IMR-90 (cell line): ENCODE measurements around the gene RHOBTB3. TPM values are rescaled to one million over a fixed set of nuclear protein-coding genes. Genes with fewer than 3 reads are reported as not detected.

Source experiments
- ATAC-seq: fragments of 200-7000 bp; cut with Tn5 transposase; 2 replicates; pipeline ENCODE4 v1.9.1; 2020; ENCODE audit warnings: low read depth, mild to moderate bottlenecking, moderate library complexity
- BruUV-seq: library from RNA; stranded (reverse); fragments of 400-500 nt; replicated peaks from 2 replicates; lab custom pipeline; 2021; lab: Mats Ljungman, UMichigan
- CTCF ChIA-PET: fragments of 300-600 bp; formaldehyde crosslinking; extraction: SDS; loops from one replicate; lab custom pipeline; 2021; ENCODE audit warnings: antibody characterized with exemption; lab: Yijun Ruan, JAX
- POLR2A ChIA-PET: fragments of 300-600 bp; sonication (Branson Sonifier 250); formaldehyde crosslinking; loops from one replicate; lab custom pipeline; 2022; ENCODE audit warnings: antibody characterized with exemption; ENCODE audit not compliant: unreplicated experiment; lab: Charles Lee
- DNase-seq: peaks from one replicate; pipeline ENCODE4 v3.0.0; 2013
- H2AFZ ChIP-seq: replicated peaks from 2 replicates; pipeline ENCODE3; 2013; ENCODE audit warnings: low read length, mild to moderate bottlenecking; ENCODE audit not compliant: poor library complexity
- H2AK5ac ChIP-seq: 2 replicates; pipeline ENCODE4 v1.6.1; 2013; ENCODE audit warnings: low read depth, low read length, inconsistent platforms
- H2AK9ac ChIP-seq: replicated peaks from 2 replicates; pipeline ENCODE3; 2013; ENCODE audit warnings: mild to moderate bottlenecking, low read depth, low read length, moderate library complexity; ENCODE audit not compliant: poor library complexity
- H2BK120ac ChIP-seq: 2 replicates; pipeline ENCODE4 v1.6.1; 2013; ENCODE audit warnings: low read depth, low read length, inconsistent platforms
- H2BK15ac ChIP-seq: 3 replicates; pipeline ENCODE4 v1.6.1; 2013; ENCODE audit warnings: low read depth, low read length, inconsistent platforms
- H2BK20ac ChIP-seq: 2 replicates; pipeline ENCODE4 v1.6.1; 2013; ENCODE audit warnings: low read depth, mild to moderate bottlenecking, inconsistent platforms, low read length, moderate library complexity
- H2BK5ac ChIP-seq: 2 replicates; pipeline ENCODE4 v1.6.1; 2013; ENCODE audit warnings: mild to moderate bottlenecking, low read depth, low read length, inconsistent platforms; ENCODE audit not compliant: poor library complexity, severe bottlenecking
- H3K14ac ChIP-seq: replicated peaks from 2 replicates; pipeline ENCODE4 v1.6.1; 2013; ENCODE audit warnings: low read depth, low read length, inconsistent platforms
- H3K18ac ChIP-seq: 2 replicates; pipeline ENCODE4 v1.6.1; 2013; ENCODE audit warnings: low read depth, low read length, control low read depth
- H3K23ac ChIP-seq: 2 replicates; pipeline ENCODE4 v1.6.1; 2013; ENCODE audit warnings: low read depth, low read length, inconsistent platforms
- H3K27ac ChIP-seq: 2 replicates; pipeline ENCODE4 v1.5.1; 2013; ENCODE audit warnings: mild to moderate bottlenecking, control low read depth, low read length; ENCODE audit not compliant: insufficient read depth
- H3K27me3 ChIP-seq: 2 replicates; pipeline ENCODE4 v1.6.1; 2013; ENCODE audit warnings: low read length; ENCODE audit not compliant: control insufficient read depth, insufficient read depth
- H3K36me3 ChIP-seq: 2 replicates; pipeline ENCODE4 v1.6.1; 2013; ENCODE audit warnings: low read length, mixed read lengths; ENCODE audit not compliant: control insufficient read depth, insufficient read depth
- H3K4ac ChIP-seq: 2 replicates; pipeline ENCODE4 v1.6.1; 2013; ENCODE audit warnings: low read depth, low read length, inconsistent platforms
- H3K4me1 ChIP-seq: 2 replicates; pipeline ENCODE4 v1.6.1; 2013; ENCODE audit warnings: low read length, mixed read lengths; ENCODE audit not compliant: control insufficient read depth, insufficient read depth
- H3K4me2 ChIP-seq: 2 replicates; pipeline ENCODE4 v1.6.1; 2013; ENCODE audit warnings: low read depth, mild to moderate bottlenecking, control low read depth, low read length, moderate library complexity
- H3K4me3 ChIP-seq: 2 replicates; pipeline ENCODE4 v1.5.1; 2013; ENCODE audit warnings: low read depth, mild to moderate bottlenecking, control low read depth, low read length, moderate library complexity; ENCODE audit not compliant: insufficient read depth
- H3K56ac ChIP-seq: 2 replicates; pipeline ENCODE4 v1.6.1; 2013; ENCODE audit warnings: low read length, inconsistent platforms; ENCODE audit not compliant: insufficient read depth; ENCODE audit errors: extremely low read depth
- H3K79me1 ChIP-seq, 2 experiments: 2 replicates each; pipeline ENCODE4 v1.6.1; 2013; ENCODE audit warnings: low read length in 2 of 2, inconsistent platforms in 1 of 2, low read depth in 1 of 2
- H3K9ac ChIP-seq: 2 replicates; pipeline ENCODE4 v1.6.1; 2013; ENCODE audit warnings: low read depth, low read length, control low read depth
- H3K9me1 ChIP-seq: 2 replicates; pipeline ENCODE4 v1.6.1; 2013; ENCODE audit warnings: low read length, inconsistent platforms; ENCODE audit not compliant: insufficient read depth
- H3K9me3 ChIP-seq: 2 replicates; pipeline ENCODE4 v1.6.1; 2013; ENCODE audit warnings: low read length; ENCODE audit not compliant: control insufficient read depth, insufficient read depth
- H4K20me1 ChIP-seq: 2 replicates; pipeline ENCODE4 v1.6.1; 2013; ENCODE audit warnings: low read length, inconsistent platforms; ENCODE audit not compliant: insufficient read depth
- H4K5ac ChIP-seq: 2 replicates; pipeline ENCODE4 v1.6.1; 2013; ENCODE audit warnings: mild to moderate bottlenecking, low read depth, low read length, control low read depth
- H4K8ac ChIP-seq, 2 experiments: 2 replicates each; pipeline ENCODE4 v1.6.1; 2013; ENCODE audit warnings: low read depth in 2 of 2, low read length in 2 of 2, control low read depth in 1 of 2, inconsistent platforms in 1 of 2
- H4K91ac ChIP-seq: 2 replicates; pipeline ENCODE4 v1.6.1; 2013; ENCODE audit warnings: low read depth, low read length, inconsistent platforms; ENCODE audit not compliant: insufficient read depth
- BHLHE40 ChIP-seq: fragments of 150-350 bp; IDR thresholded peaks from 2 replicates; pipeline ENCODE4 v1.6.1; 2016; ENCODE audit warnings: mild to moderate bottlenecking, low read depth, low read length
- CEBPB ChIP-seq: IDR thresholded peaks from 2 replicates; pipeline ENCODE4 v1.6.1; 2012; ENCODE audit warnings: low read depth, low read length, improper control_type of control experiment
- CHD1 ChIP-seq: IDR thresholded peaks from 2 replicates; pipeline ENCODE4 v1.6.1; 2012; ENCODE audit warnings: low read depth, low read length, improper control_type of control experiment
- CTCF ChIP-seq: conservative IDR thresholded peaks from 2 replicates; pipeline ENCODE4 v1.5.1; 2012; ENCODE audit warnings: mild to moderate bottlenecking, low read depth, low read length, improper control_type of control experiment
- ELK1 ChIP-seq: fragments of 150-350 bp; IDR thresholded peaks from 2 replicates; pipeline ENCODE4 v1.6.1; 2016; ENCODE audit warnings: low read depth, mild to moderate bottlenecking, low read length, moderate library complexity, borderline replicate concordance
- FOS ChIP-seq: fragments of 150-350 bp; IDR thresholded peaks from 2 replicates; pipeline ENCODE4 v1.6.1; 2016; ENCODE audit warnings: low read depth, low read length
- MAFK ChIP-seq: IDR thresholded peaks from 2 replicates; pipeline ENCODE4 v1.6.1; 2012; ENCODE audit warnings: low read depth, low read length, improper control_type of control experiment
- MAZ ChIP-seq: IDR thresholded peaks from 2 replicates; pipeline ENCODE4 v1.6.1; 2012; ENCODE audit warnings: low read depth, mild to moderate bottlenecking, low read length, improper control_type of control experiment, moderate library complexity, borderline replicate concordance
- MXI1 ChIP-seq: IDR thresholded peaks from 2 replicates; pipeline ENCODE4 v1.6.1; 2012; ENCODE audit warnings: low read depth, mild to moderate bottlenecking, low read length, moderate library complexity, borderline replicate concordance
- NFE2L2 ChIP-seq: fragments of 150-350 bp; IDR thresholded peaks from 2 replicates; pipeline ENCODE4 v1.6.1; 2016; ENCODE audit warnings: low read depth, mild to moderate bottlenecking, low read length
- POLR2A ChIP-seq: IDR thresholded peaks from 2 replicates; pipeline ENCODE4 v1.6.1; 2012; ENCODE audit warnings: mild to moderate bottlenecking, low read depth, low read length
- RAD21 ChIP-seq: IDR thresholded peaks from 2 replicates; pipeline ENCODE4 v1.6.1; 2012; ENCODE audit warnings: low read length, improper control_type of control experiment
- RCOR1 ChIP-seq: IDR thresholded peaks from 2 replicates; pipeline ENCODE4 v1.6.1; 2012; ENCODE audit warnings: mild to moderate bottlenecking, low read length, improper control_type of control experiment; ENCODE audit not compliant: insufficient replicate concordance
- RFX5 ChIP-seq: IDR thresholded peaks from 2 replicates; pipeline ENCODE4 v1.8.0; 2012; ENCODE audit warnings: low read depth, mild to moderate bottlenecking, low read length, moderate library complexity
- SMC3 ChIP-seq: fragments of 150-350 bp; IDR thresholded peaks from 2 replicates; pipeline ENCODE4 v1.6.1; 2016; ENCODE audit warnings: low read depth, mild to moderate bottlenecking, antibody characterized with exemption, low read length, moderate library complexity
- USF2 ChIP-seq: fragments of 150-350 bp; IDR thresholded peaks from 2 replicates; pipeline ENCODE4 v1.6.1; 2017; ENCODE audit warnings: mild to moderate bottlenecking, antibody characterized with exemption, low read length, low read depth
- dilution Hi-C: fragments of 300-500 bp; cut with HindIII; formaldehyde crosslinking; loops from one replicate; pipeline ENCODE4 v1.14.3; 2018; ENCODE audit warnings: low sequenced_read_pairs; ENCODE audit not compliant: unreplicated experiment
- in situ Hi-C: fragments of 300-500 bp; cut with MboI; formaldehyde crosslinking; loops from 3 replicates; pipeline ENCODE4 v1.14.3; 2019; ENCODE audit warnings: low sequenced_read_pairs, inconsistent platforms, mixed read lengths
- intact Hi-C: fragments of 100-400 bp; cut with micrococcal nuclease; formaldehyde crosslinking; loops from 2 replicates; pipeline ENCODE4 v1.10.0; 2022
- polyA plus RNA-seq, 3 experiments: library from polyadenylated mRNA; depleted of rRNA; stranded (reverse); fragments of >200 nt; gene quantifications; 2 replicates each; pipeline ENCODE4 v1.2.3, GENCODE V29; 2012; ENCODE audit warnings: low replicate concordance in 1 of 3
- total RNA-seq: library from RNA; depleted of rRNA; stranded (reverse); fragments of >200 nt; gene quantifications from 2 replicates; pipeline ENCODE4 v1.2.3, GENCODE V29; 2012

Gene RHOBTB3
- total and polyA plus RNA-seq, 2 of the 4 experiments (the other 2 are of a cell fraction): 117 to 447 TPM

- DNase-seq (no peak), ATAC-seq (no peak)
- Histone ChIP-seq H4K20me1 (no peaks in the 10 kb centered on the region), H3K4me2 (no peak overlapping the region), H3K9ac (no peak overlapping the region), H2BK15ac (no peak overlapping the region), H3K27ac (no peak overlapping the region), H3K79me1 (no peaks in the 10 kb centered on the region), H4K91ac (no peak overlapping the region), H3K9me1 (peaks cover 3% of the 10 kb centered on the region; the same call in 1 of the 2 replicates), H3K4me3 (no peak overlapping the region), H2AK9ac (no peak overlapping the region), H2AK5ac (no peak overlapping the region), H2BK20ac (no peak overlapping the region), H2AFZ (no peak overlapping the region), H4K5ac (no peak overlapping the region), H3K27me3 (no peaks in the 10 kb centered on the region), H3K23ac (no peak overlapping the region), H3K4me1 (peaks cover 3% of the 10 kb centered on the region), H3K14ac (no peak overlapping the region), H3K9me3 (no peaks in the 10 kb centered on the region), H4K8ac (no peak overlapping the region), H2BK5ac (no peak overlapping the region), H2BK120ac (no peak overlapping the region), H3K56ac (no peak overlapping the region), H3K18ac (no peak overlapping the region), H3K4ac (no peak overlapping the region), H3K36me3 (no peaks in the 10 kb centered on the region)
- POLR2A ChIA-PET: no interaction called here
- dilution Hi-C loops (no loop called here), in situ Hi-C loops (no loop called here), intact Hi-C loops (no loop called here)
- CTCF ChIA-PET: no interaction called here
- TF ChIP-seq ELK1: no peak
- TF ChIP-seq POLR2A: no peak
- TF ChIP-seq RCOR1: no peak
- TF ChIP-seq CTCF: no peak
- no peak for TF ChIP-seq MAFK
- no peak for TF ChIP-seq NFE2L2
- TF ChIP-seq RFX5: no peak
- TF ChIP-seq USF2: no peak
- TF ChIP-seq RAD21: no peak
- no peak for TF ChIP-seq MAZ
- no peak for TF ChIP-seq MXI1
- no peak for TF ChIP-seq SMC3
- no peak for TF ChIP-seq BHLHE40
- TF ChIP-seq FOS: no peak
- TF ChIP-seq CEBPB: no peak
- TF ChIP-seq CHD1: no peak
- no TSS peak for BruUV-seq
Observed at GRCh38 chr5:95832664-95833063, 101.5 kb downstream of the RHOBTB3 start.
